OCI-LY7 (cell line): ENCODE data around the gene OASL. TPM values are rescaled to one million over a fixed set of nuclear protein-coding genes. Genes with fewer than 3 reads are reported as not detected.
A peak's percentile ranks its signal among the peaks of the same experiment; 100 is the strongest.

Experiments
- BruUV-seq: library from RNA; stranded (reverse); fragments of 400-500 nt; replicated peaks from 2 replicates; lab custom pipeline; 2021; lab: Mats Ljungman, UMichigan
- CTCF ChIA-PET: fragments of 300-600 bp; sonication (Branson Sonifier 250); formaldehyde crosslinking; loops from one replicate; lab custom pipeline; 2022; ENCODE audit warnings: antibody characterized with exemption; ENCODE audit not compliant: unreplicated experiment; lab: Charles Lee
- POLR2A ChIA-PET: fragments of 300-600 bp; sonication (Branson Sonifier 250); formaldehyde crosslinking; loops from one replicate; lab custom pipeline; 2022; ENCODE audit warnings: antibody characterized with exemption; lab: Charles Lee
- DNase-seq: peaks from one replicate; pipeline ENCODE4 v3.0.0-alpha.2; 2015; ENCODE audit warnings: low spot score
- H2AFZ ChIP-seq: fragments of 200-600 bp; sonication (generic), shearing (Covaris generic); 2 replicates; pipeline ENCODE4 v1.6.1; 2014; ENCODE audit warnings: mild to moderate bottlenecking, antibody characterized with exemption, low read length, moderate library complexity
- H3K27ac ChIP-seq: fragments of 200-600 bp; sonication (generic); 2 replicates; pipeline ENCODE4 v1.5.1; 2014; ENCODE audit warnings: mixed run types, low read depth, mild to moderate bottlenecking, moderate library complexity, low read length, inconsistent platforms; ENCODE audit not compliant: poor library complexity, severe bottlenecking
- H3K36me3 ChIP-seq: fragments of 200-600 bp; sonication (generic); 2 replicates; pipeline ENCODE4 v1.6.1; 2014; ENCODE audit warnings: mild to moderate bottlenecking, antibody characterized with exemption, low read length, moderate library complexity, mixed read lengths; ENCODE audit not compliant: insufficient read depth
- H3K4me1 ChIP-seq: fragments of 200-600 bp; sonication (generic); 2 replicates; pipeline ENCODE4 v1.5.1; 2014; ENCODE audit warnings: mild to moderate bottlenecking, low read length; ENCODE audit not compliant: insufficient read depth, poor library complexity, severe bottlenecking
- H3K4me2 ChIP-seq: fragments of 200-600 bp; sonication (generic); 2 replicates; pipeline ENCODE4 v1.6.1; 2014; ENCODE audit warnings: mild to moderate bottlenecking, low read length
- H3K4me3 ChIP-seq: fragments of 200-600 bp; sonication (generic); 2 replicates; pipeline ENCODE4 v1.5.1; 2014; ENCODE audit warnings: mild to moderate bottlenecking, low read depth, low read length; ENCODE audit not compliant: poor library complexity, severe bottlenecking
- H3K79me2 ChIP-seq: fragments of 200-600 bp; sonication (generic); 2 replicates; pipeline ENCODE4 v1.6.1; 2016; ENCODE audit warnings: low read depth, mild to moderate bottlenecking, low read length, moderate library complexity, mixed read lengths; ENCODE audit not compliant: insufficient read depth
- H3K9me2 ChIP-seq: fragments of 200-600 bp; sonication (generic); 2 replicates; pipeline ENCODE4 v1.6.1; 2016; ENCODE audit warnings: mild to moderate bottlenecking, low read length, mixed read lengths; ENCODE audit not compliant: insufficient read depth
- H3K9me3 ChIP-seq: fragments of 200-600 bp; sonication (generic); 2 replicates; pipeline ENCODE4 v1.6.1; 2014; ENCODE audit warnings: mild to moderate bottlenecking, mixed run types, low read length, mixed read lengths
- H4K20me1 ChIP-seq: fragments of 200-600 bp; sonication (generic); 2 replicates; pipeline ENCODE4 v1.6.1; 2014; ENCODE audit warnings: mild to moderate bottlenecking, antibody characterized with exemption, low read length, moderate library complexity, mixed read lengths; ENCODE audit not compliant: insufficient read depth
- CTCF ChIP-seq: fragments of 200-600 bp; sonication (generic); conservative IDR thresholded peaks from 2 replicates; pipeline ENCODE4 v1.5.1; 2014; ENCODE audit warnings: mild to moderate bottlenecking, antibody characterized with exemption, low read length, moderate library complexity, mixed read lengths
- EZH2phosphoT487 ChIP-seq: fragments of 200-600 bp; sonication (generic); IDR thresholded peaks from 2 replicates; pipeline ENCODE4 v1.6.1; 2018; ENCODE audit warnings: low read depth, borderline replicate concordance, mild to moderate bottlenecking, mixed run types, antibody characterized with exemption, low read length, moderate library complexity, mixed read lengths
- intact Hi-C: fragments of 100-400 bp; cut with micrococcal nuclease; formaldehyde crosslinking; loops from one replicate; pipeline ENCODE4 v1.10.0; 2022; ENCODE audit not compliant: unreplicated experiment
- total RNA-seq, 2 experiments: library from RNA; depleted of rRNA in 1 of 2; stranded (reverse); fragments of >200 nt in 1 of 2; shearing (Covaris generic) in 1 of 2; gene quantifications; 2 replicates each; pipeline ENCODE4 v1.2.3, GENCODE V29; 2014 to 2022

The OASL gene
- total RNA-seq, 2 experiments from 2014 or later: 0.09 to 0.25 TPM

DNA sequence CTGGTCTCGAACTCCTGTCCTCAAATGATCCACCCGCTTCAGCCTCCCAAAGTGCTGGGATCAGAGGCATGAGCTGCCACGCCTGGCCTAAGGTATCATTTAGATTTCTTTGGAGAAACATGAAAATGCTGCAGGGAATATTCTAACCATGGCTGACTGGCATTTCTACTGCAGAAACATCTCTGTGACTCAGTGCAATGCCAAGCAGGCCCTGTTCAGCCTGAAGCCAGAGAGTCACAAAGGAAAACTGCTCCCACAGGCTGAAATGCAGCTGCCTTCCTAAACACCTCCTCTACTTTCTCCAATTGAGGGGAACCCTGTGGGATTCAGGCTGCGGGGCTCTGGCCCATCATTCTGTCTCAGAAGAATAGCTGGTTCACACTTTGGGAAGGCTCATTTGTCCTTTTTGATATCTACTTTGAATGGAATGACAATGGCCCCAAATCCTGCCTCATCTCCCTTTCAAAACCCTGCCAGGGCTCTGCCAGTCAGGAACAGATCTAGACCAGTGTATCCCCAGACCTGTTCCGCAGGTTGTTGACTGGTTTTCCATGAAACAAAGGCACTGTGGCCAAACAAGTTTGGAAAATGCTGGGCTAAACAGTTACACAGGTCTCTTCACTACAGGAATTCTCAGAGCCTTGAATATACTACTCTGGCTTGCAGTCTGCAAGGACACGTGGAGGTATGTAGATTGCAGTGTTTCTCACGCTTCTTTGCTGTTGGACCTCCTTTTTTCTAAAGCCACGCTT, 30.5 kb downstream of the OASL start:
- Histone ChIP-seq H3K9me3 (no peaks in the 10 kb centered on the region), H2AFZ (no peak overlapping the region), H3K36me3 (peaks cover 79% of the 10 kb centered on the region), H4K20me1 (no peaks in the 10 kb centered on the region), H3K27ac (no peak overlapping the region), H3K4me2 (no peak overlapping the region), H3K4me3 (no peak overlapping the region), H3K4me1 (no peaks in the 10 kb centered on the region), H3K9me2 (no peaks in the 10 kb centered on the region), H3K79me2 (no peaks in the 10 kb centered on the region)
- TF ChIP-seq EZH2phosphoT487 (no peak), CTCF (no peak)
- ChIA-PET CTCF (no interaction called here), POLR2A (no interaction called here)
- no peak for DNase-seq
- BruUV-seq: no TSS peak
- intact Hi-C loops: no loop called here

GRCh38 chr12:121005346-121005815, 33.7 kb downstream of the OASL start:
- Histone ChIP-seq H3K4me2 (no peak overlapping the region), H3K79me2 (no peaks in the 10 kb centered on the region), H3K9me2 (no peaks in the 10 kb centered on the region), H3K4me1 (no peaks in the 10 kb centered on the region), H4K20me1 (no peaks in the 10 kb centered on the region), H3K36me3 (peaks cover 75% of the 10 kb centered on the region), H3K4me3 (no peak overlapping the region), H3K9me3 (no peaks in the 10 kb centered on the region), H3K27ac (no peak overlapping the region), H2AFZ (no peak overlapping the region)
- peak; percentile 35 for DNase-seq
- intact Hi-C loops: no loop called here
- CTCF ChIA-PET: interaction anchor here (1.0 kb wide), 1 partner anchor 9 kb away, joined by 4 read pairs; no protein-coding TSS in a partner anchor
- BruUV-seq: no TSS peak
- POLR2A ChIA-PET: interaction anchor here (0.6 kb wide), 1 partner anchor 95 kb away, joined by 8 read pairs; no protein-coding TSS in a partner anchor
- TF ChIP-seq CTCF (peak; percentile 76), EZH2phosphoT487 (no peak)
